ENCODE measurements around the gene F2RL3.

Gene F2RL3

GRCh38 chr19:16883522-16883921, 5.3 kb upstream of the F2RL3 start:
- Mint-ChIP-seq H3K27me3 (peaks cover 4% of the 10 kb centered on the region), H3K9me3 (ENCODE audit: low read depth) (peaks cover 9% of the 10 kb centered on the region), H3K27ac (no peak overlapping the region), H3K4me3 (no peak overlapping the region), H3K36me3 (peaks cover 16% of the 10 kb centered on the region), H3K4me1 (ENCODE audit: low read depth) (peaks cover 1% of the 10 kb centered on the region)

- Mint-ChIP-seq H3K36me3 (peaks cover 14% of the 10 kb centered on the region), H3K9me3 (ENCODE audit: low read depth) (peaks cover 9% of the 10 kb centered on the region), H3K4me1 (ENCODE audit: low read depth) (peaks cover 8% of the 10 kb centered on the region), H3K27me3 (peaks cover 5% of the 10 kb centered on the region), H3K27ac (no peak overlapping the region), H3K4me3 (no peak overlapping the region)
Observed at GRCh38 chr19:16885166-16885565, 3.6 kb upstream of the F2RL3 start.

GRCh38 chr19:16886305-16886880, 2.4 kb upstream of the F2RL3 start:
- Mint-ChIP-seq H3K27me3 (peaks cover 5% of the 10 kb centered on the region), H3K4me1 (ENCODE audit: low read depth) (peaks cover 8% of the 10 kb centered on the region), H3K36me3 (peaks cover 11% of the 10 kb centered on the region), H3K27ac (no peak overlapping the region), H3K4me3 (no peak overlapping the region), H3K9me3 (ENCODE audit: low read depth) (peaks cover 9% of the 10 kb centered on the region)

DNA sequence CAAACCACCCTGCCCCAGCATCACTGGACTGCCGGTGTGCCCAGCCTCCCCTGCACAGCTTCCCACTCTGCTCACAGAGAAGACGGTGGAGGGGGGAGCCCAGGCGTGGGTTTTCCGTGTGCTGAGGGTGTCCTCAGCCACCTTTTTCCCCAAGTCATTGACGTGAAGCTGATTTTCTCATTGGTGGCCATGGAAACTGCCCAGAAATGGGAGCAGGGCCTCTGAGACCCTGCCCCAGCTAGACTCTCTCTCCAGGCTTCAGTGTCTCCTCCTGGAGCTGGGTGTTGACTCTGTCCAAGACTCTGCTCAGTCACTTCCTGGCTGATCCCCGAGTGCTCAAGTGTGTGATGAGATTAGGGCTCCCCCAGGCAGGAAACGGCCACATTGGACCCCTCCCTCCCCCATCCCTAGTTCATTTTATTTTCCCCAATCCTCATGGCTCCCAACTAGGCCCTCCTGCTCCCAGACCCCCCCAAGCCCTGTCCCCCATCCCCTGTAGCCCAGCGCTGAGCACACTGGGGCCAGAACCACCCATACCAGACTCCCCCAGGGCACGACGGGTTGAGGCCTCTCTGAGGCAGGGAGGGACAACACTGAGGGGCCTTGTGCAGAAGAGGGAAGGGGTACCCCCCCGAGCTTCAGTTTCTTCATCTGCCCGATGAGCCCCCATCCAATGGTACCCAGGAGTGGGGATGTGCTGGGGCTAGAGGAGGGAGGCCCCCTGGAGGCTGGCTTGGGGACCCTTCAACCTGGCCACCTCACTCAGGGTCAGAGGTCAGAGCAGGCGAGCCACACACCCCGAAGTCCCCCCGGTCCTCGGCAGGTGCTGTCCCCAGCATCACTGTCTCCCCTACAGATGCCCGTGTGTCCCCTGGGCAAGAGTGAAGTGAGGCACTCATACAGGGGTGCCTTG, 1.2 kb upstream of the F2RL3 start:
- Mint-ChIP-seq H3K27me3 (peaks cover 5% of the 10 kb centered on the region), H3K9me3 (ENCODE audit: low read depth) (peaks cover 4% of the 10 kb centered on the region), H3K4me1 (ENCODE audit: low read depth) (peaks cover 8% of the 10 kb centered on the region), H3K36me3 (peaks cover 3% of the 10 kb centered on the region), H3K27ac (no peak overlapping the region), H3K4me3 (no peak overlapping the region)

GRCh38 chr19:16889366-16889882, 625 bp downstream of the F2RL3 start:
- Mint-ChIP-seq H3K27me3 (peaks cover 2% of the 10 kb centered on the region), H3K36me3 (no peaks in the 10 kb centered on the region), H3K27ac (no peak overlapping the region), H3K9me3 (ENCODE audit: low read depth) (no peaks in the 10 kb centered on the region), H3K4me3 (no peak overlapping the region), H3K4me1 (ENCODE audit: low read depth) (peaks cover 21% of the 10 kb centered on the region)

DNA sequence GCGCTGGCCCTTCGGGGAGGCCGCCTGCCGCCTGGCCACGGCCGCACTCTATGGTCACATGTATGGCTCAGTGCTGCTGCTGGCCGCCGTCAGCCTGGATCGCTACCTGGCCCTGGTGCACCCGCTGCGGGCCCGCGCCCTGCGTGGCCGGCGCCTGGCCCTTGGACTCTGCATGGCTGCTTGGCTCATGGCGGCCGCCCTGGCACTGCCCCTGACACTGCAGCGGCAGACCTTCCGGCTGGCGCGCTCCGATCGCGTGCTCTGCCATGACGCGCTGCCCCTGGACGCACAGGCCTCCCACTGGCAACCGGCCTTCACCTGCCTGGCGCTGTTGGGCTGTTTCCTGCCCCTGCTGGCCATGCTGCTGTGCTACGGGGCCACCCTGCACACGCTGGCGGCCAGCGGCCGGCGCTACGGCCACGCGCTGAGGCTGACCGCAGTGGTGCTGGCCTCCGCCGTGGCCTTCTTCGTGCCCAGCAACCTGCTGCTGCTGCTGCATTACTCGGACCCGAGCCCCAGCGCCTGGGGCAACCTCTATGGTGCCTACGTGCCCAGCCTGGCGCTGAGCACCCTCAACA, 1.2 kb downstream of the F2RL3 start:
- Mint-ChIP-seq H3K27ac (no peak overlapping the region), H3K27me3 (peaks cover 2% of the 10 kb centered on the region), H3K36me3 (no peaks in the 10 kb centered on the region), H3K4me3 (no peak overlapping the region), H3K9me3 (ENCODE audit: low read depth) (no peaks in the 10 kb centered on the region), H3K4me1 (ENCODE audit: low read depth) (peaks cover 21% of the 10 kb centered on the region)

DNA sequence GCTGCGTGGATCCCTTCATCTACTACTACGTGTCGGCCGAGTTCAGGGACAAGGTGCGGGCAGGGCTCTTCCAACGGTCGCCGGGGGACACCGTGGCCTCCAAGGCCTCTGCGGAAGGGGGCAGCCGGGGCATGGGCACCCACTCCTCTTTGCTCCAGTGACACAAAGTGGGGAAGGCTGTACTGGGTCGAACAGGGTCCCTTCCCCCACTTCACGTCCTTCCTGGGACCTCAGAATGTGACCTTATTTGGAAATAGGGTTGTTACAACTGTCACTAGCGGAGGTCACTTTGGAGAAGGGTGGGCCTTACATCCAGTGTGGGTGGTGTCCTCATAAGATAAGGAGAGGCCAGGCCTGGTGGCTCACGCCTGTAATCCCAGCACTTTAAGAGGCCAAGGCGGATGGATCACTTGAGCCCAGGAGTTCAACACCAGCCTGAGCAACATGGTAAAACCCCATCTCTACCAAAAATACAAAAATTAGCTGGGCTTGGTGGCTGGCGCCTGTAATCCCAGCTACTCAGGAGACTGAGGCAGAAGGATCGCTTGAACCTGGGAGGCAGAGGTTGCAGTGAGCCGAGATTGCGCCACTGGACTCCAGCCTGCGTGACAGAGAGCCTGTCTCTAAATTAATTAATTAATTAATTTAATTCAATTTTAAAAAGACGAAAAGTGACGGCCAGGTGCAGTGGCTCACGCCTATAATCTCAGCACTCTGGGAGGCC, 1.8 kb downstream of the F2RL3 start:
- H3K4me3 Mint-ChIP-seq: no peak overlapping the region
- no peaks in the 10 kb centered on the region for H3K36me3 Mint-ChIP-seq
- no peaks in the 10 kb centered on the region for H3K9me3 Mint-ChIP-seq (ENCODE audit: low read depth)
- peaks cover 25% of the 10 kb centered on the region for H3K4me1 Mint-ChIP-seq (ENCODE audit: low read depth)
- H3K27ac Mint-ChIP-seq: no peak overlapping the region
- H3K27me3 Mint-ChIP-seq: peaks cover 2% of the 10 kb centered on the region

- Mint-ChIP-seq H3K4me3 (no peak overlapping the region), H3K27ac (no peak overlapping the region), H3K4me1 (ENCODE audit: low read depth) (peaks cover 28% of the 10 kb centered on the region), H3K27me3 (peaks cover 2% of the 10 kb centered on the region), H3K36me3 (no peaks in the 10 kb centered on the region), H3K9me3 (ENCODE audit: low read depth) (no peaks in the 10 kb centered on the region)
Observed at GRCh38 chr19:16891696-16892382, 3.0 kb downstream of the F2RL3 start.

- Mint-ChIP-seq H3K4me3 (no peak overlapping the region), H3K36me3 (no peaks in the 10 kb centered on the region), H3K27me3 (peaks cover 2% of the 10 kb centered on the region), H3K4me1 (ENCODE audit: low read depth) (peaks cover 28% of the 10 kb centered on the region), H3K9me3 (ENCODE audit: low read depth) (no peaks in the 10 kb centered on the region), H3K27ac (no peak overlapping the region)
Observed at GRCh38 chr19:16892436-16892835, 3.6 kb downstream of the F2RL3 start.

GRCh38 chr19:16892868-16893685, 4.3 kb downstream of the F2RL3 start:
- Mint-ChIP-seq H3K27ac (no peak overlapping the region), H3K4me1 (ENCODE audit: low read depth) (peaks cover 29% of the 10 kb centered on the region), H3K27me3 (peaks cover 2% of the 10 kb centered on the region), H3K9me3 (ENCODE audit: low read depth) (no peaks in the 10 kb centered on the region), H3K4me3 (no peak overlapping the region), H3K36me3 (no peaks in the 10 kb centered on the region)

DNA sequence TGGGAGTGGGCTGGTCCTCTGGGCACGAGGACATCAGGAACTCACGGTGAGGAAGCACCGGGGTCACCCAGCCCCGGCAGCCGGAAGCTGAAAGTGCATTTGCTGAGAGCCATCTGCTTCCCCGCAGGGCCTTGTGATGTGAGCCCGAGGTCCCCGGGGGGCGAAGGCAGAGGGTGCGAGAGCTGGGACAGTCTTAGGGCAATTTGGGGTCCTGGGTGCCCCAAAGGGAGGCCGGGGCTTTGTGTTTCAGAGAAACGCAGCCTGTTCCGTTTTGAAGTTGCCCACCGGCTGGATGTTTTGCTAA, 4.8 kb downstream of the F2RL3 start:
- no peaks in the 10 kb centered on the region for H3K27me3 Mint-ChIP-seq

GRCh38 chr19:16894080-16894479, 5.3 kb downstream of the F2RL3 start:
- Mint-ChIP-seq H3K4me1 (ENCODE audit: low read depth) (peaks cover 33% of the 10 kb centered on the region), H3K36me3 (no peaks in the 10 kb centered on the region), H3K9me3 (ENCODE audit: low read depth) (no peaks in the 10 kb centered on the region), H3K27me3 (no peaks in the 10 kb centered on the region), H3K27ac (no peak overlapping the region), H3K4me3 (no peak overlapping the region)

More for the DNA sequence above, 4.8 kb downstream of the F2RL3 start:
- no peaks in the 10 kb centered on the region for H3K9me3 Mint-ChIP-seq (ENCODE audit: low read depth)
- no peak overlapping the region for H3K27ac Mint-ChIP-seq
- H3K4me3 Mint-ChIP-seq: no peak overlapping the region
- H3K36me3 Mint-ChIP-seq: no peaks in the 10 kb centered on the region
- H3K4me1 Mint-ChIP-seq (ENCODE audit: low read depth): peaks cover 32% of the 10 kb centered on the region

GRCh38 chr19:16895467-16896145, 6.8 kb downstream of the F2RL3 start:
- Mint-ChIP-seq H3K36me3 (no peaks in the 10 kb centered on the region), H3K4me3 (peak overlapping the region; percentile 59), H3K4me1 (ENCODE audit: low read depth) (peaks cover 39% of the 10 kb centered on the region), H3K27ac (no peak overlapping the region), H3K27me3 (no peaks in the 10 kb centered on the region), H3K9me3 (ENCODE audit: low read depth) (no peaks in the 10 kb centered on the region)
